CD4-positive, alpha-beta T cell (primary cell): ENCODE data around the gene STMND1. TPM values are rescaled to one million over a fixed set of nuclear protein-coding genes. Genes with fewer than 3 reads are reported as not detected.

Experiments
- ATAC-seq: fragments of 200-7000 bp; cut with Tn5 transposase; one replicate; pipeline ENCODE4 v1.10.0; 2022; ENCODE audit warnings: mild to moderate bottlenecking; ENCODE audit not compliant: poor library complexity
- CTCF ChIA-PET: fragments of 350-600 bp; sonication (Branson Sonifier 250); formaldehyde crosslinking; loops from one replicate; lab custom pipeline; 2021; ENCODE audit warnings: antibody characterized with exemption, inconsistent platforms; lab: Charles Lee
- POLR2A ChIA-PET: fragments of 350-600 bp; sonication (Branson Sonifier 250); formaldehyde crosslinking; loops from one replicate; lab custom pipeline; 2021; ENCODE audit warnings: antibody characterized with exemption, inconsistent platforms; lab: Charles Lee
- DNase-seq, 14 experiments: peaks; one replicate each; pipeline ENCODE4 v3.0.0-alpha.2; 2013 to 2020; ENCODE audit warnings: mixed read lengths in 2 of 14
- H3K27ac ChIP-seq, 2 donors: one replicate each; pipeline versions ENCODE4 v1.5.1 to v1.7.0; 2013; ENCODE audit warnings: low read length in 2 of 2, low read depth in 1 of 2, mild to moderate bottlenecking in 1 of 2
- H3K27me3 ChIP-seq, 2 experiments: 1 replicate in 1 of 2; 2 replicates in 1 of 2; pipeline versions ENCODE4 v1.6.1 to v1.7.0; 2013; ENCODE audit warnings: low read length in 2 of 2, control low read depth in 1 of 2, mild to moderate bottlenecking in 1 of 2, moderate library complexity in 1 of 2; ENCODE audit not compliant: insufficient read depth in 2 of 2, control insufficient read depth in 1 of 2
- H3K36me3 ChIP-seq: one replicate; pipeline ENCODE4 v1.6.1; 2013; ENCODE audit warnings: low read length, control low read depth; ENCODE audit not compliant: insufficient read depth
- H3K4me1 ChIP-seq: one replicate; pipeline ENCODE4 v1.6.1; 2013; ENCODE audit warnings: low read length, control low read depth; ENCODE audit not compliant: insufficient read depth
- H3K4me3 ChIP-seq: one replicate; pipeline ENCODE4 v1.5.1; 2013; ENCODE audit warnings: mild to moderate bottlenecking, low read length, moderate library complexity
- H3K9me3 ChIP-seq, 2 experiments: 1 replicate in 1 of 2; 2 replicates in 1 of 2; pipeline versions ENCODE4 v1.6.1 to v1.7.0; 2013; ENCODE audit warnings: low read length in 2 of 2, mild to moderate bottlenecking in 2 of 2, control low read depth in 1 of 2, moderate library complexity in 1 of 2; ENCODE audit not compliant: control insufficient read depth in 1 of 2, insufficient read depth in 1 of 2
- H3K27ac Mint-ChIP-seq: one replicate; pipeline ENCODE4 v1.8.0; 2020; ENCODE audit warnings: mixed read lengths
- H3K27me3 Mint-ChIP-seq: one replicate; pipeline ENCODE4 v1.8.0; 2021; ENCODE audit warnings: mixed read lengths
- H3K36me3 Mint-ChIP-seq: one replicate; pipeline ENCODE4 v1.8.0; 2021; ENCODE audit warnings: low read depth, mixed read lengths
- H3K4me1 Mint-ChIP-seq: one replicate; pipeline ENCODE4 v1.8.0; 2021; ENCODE audit warnings: low read depth, mixed read lengths
- H3K4me3 Mint-ChIP-seq: one replicate; pipeline ENCODE4 v1.8.0; 2020; ENCODE audit warnings: mild to moderate bottlenecking, mixed read lengths
- H3K9me3 Mint-ChIP-seq: one replicate; pipeline ENCODE4 v1.8.0; 2020; ENCODE audit warnings: mixed read lengths
- intact Hi-C, 2 experiments: fragments of 100-400 bp; cut with DNase I in 1 of 2; cut with micrococcal nuclease in 1 of 2; formaldehyde crosslinking; loops; one replicate each; pipeline versions ENCODE4 v1.15.1 to v1.9.0; 2023 to 2025; cut with DNase I, micrococcal nuclease
- total RNA-seq, 174 experiments: library from RNA in 2 of 174; stranded (reverse) in 2 of 174; gene quantifications; one replicate each; pipeline ENCODE4 v1.2.3 and lab custom pipeline; 2021 to 2026
- TF ChIP-seq, protein P1 (sequence below): fragments of 200-600 bp; IDR thresholded peaks from one replicate; pipeline ENCODE4 v1.8.0; 2022; ENCODE audit warnings: antibody characterized with exemption, mild to moderate bottlenecking

STMND1 gene
- total RNA-seq, 2 experiments from 2014 or later, result not detected

DNA sequence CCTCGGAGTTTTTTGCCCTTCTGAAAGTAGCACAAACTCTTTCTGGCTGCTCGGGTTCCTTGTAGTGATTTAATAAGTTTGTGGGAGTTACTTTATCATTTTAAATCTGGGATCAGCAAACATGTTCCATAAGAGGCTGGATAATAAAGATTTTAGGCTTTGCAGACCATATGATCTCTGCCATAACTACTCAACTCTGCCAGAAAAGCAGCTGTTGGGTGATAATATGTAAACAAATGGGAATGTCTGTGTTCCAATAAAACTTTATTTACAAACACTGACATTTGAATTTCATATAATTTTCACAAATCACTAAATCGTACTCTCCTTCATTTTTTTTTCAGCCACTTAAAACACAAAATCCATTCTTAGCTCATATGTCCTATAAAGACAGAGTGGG, 3.9 kb upstream of the STMND1 start:
- ATAC-seq, result no peak
- TF ChIP-seq, protein P1, sequence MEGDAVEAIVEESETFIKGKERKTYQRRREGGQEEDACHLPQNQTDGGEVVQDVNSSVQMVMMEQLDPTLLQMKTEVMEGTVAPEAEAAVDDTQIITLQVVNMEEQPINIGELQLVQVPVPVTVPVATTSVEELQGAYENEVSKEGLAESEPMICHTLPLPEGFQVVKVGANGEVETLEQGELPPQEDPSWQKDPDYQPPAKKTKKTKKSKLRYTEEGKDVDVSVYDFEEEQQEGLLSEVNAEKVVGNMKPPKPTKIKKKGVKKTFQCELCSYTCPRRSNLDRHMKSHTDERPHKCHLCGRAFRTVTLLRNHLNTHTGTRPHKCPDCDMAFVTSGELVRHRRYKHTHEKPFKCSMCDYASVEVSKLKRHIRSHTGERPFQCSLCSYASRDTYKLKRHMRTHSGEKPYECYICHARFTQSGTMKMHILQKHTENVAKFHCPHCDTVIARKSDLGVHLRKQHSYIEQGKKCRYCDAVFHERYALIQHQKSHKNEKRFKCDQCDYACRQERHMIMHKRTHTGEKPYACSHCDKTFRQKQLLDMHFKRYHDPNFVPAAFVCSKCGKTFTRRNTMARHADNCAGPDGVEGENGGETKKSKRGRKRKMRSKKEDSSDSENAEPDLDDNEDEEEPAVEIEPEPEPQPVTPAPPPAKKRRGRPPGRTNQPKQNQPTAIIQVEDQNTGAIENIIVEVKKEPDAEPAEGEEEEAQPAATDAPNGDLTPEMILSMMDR, result no peak
- Histone ChIP-seq H3K4me1 (peaks cover 5% of the 10 kb centered on the region), H3K4me3 (no peak overlapping the region), H3K27ac (no peak overlapping the region), H3K36me3 (no peaks in the 10 kb centered on the region), H3K27me3 (peaks cover 18 to 42% of the 10 kb centered on the region in 2 experiments), H3K9me3 (no peaks in the 10 kb centered on the region)
- H3K27ac Mint-ChIP-seq, result no peak overlapping the region
- no peak for DNase-seq
- intact Hi-C loops, result no loop called here
- no peaks in the 10 kb centered on the region for H3K36me3 Mint-ChIP-seq
- POLR2A ChIA-PET, result no interaction called here
- no peaks in the 10 kb centered on the region for H3K9me3 Mint-ChIP-seq
- no peak overlapping the region for H3K4me3 Mint-ChIP-seq
- H3K27me3 Mint-ChIP-seq, result peaks cover 72% of the 10 kb centered on the region
- peaks cover 6% of the 10 kb centered on the region for H3K4me1 Mint-ChIP-seq
- CTCF ChIA-PET, result no interaction called here

DNA sequence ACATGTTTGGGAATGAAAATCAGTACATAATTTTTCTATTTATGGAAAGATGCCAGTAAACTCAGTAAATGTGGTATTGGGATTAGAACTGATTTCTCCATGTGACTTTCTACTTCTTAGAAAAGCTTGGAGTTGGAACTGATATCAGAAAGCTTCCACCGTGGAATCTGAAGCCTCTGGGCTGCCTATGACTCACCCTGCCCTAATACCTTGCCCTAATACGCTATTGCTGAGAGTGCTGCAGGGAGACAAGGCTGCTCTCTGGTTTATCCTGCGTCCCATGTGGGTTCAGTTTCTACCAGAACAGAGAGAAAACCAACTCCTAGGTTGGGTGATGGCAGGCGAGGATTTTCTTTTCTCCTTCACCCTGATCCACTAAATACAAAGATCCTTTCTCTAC, 3.3 kb upstream of the STMND1 start:
- H3K4me3 ChIP-seq, result no peak overlapping the region
- Mint-ChIP-seq H3K27ac (no peak overlapping the region), H3K4me3 (no peak overlapping the region), H3K4me1 (peaks cover 6% of the 10 kb centered on the region), H3K36me3 (no peaks in the 10 kb centered on the region), H3K9me3 (no peaks in the 10 kb centered on the region), H3K27me3 (peaks cover 76% of the 10 kb centered on the region)
- peaks cover 5% of the 10 kb centered on the region for H3K4me1 ChIP-seq
- ChIA-PET CTCF (no interaction called here), POLR2A (no interaction called here)
- intact Hi-C loops, result no loop called here
- H3K27ac ChIP-seq, result no peak overlapping the region
- peaks cover 19 to 47% of the 10 kb centered on the region in 2 experiments for H3K27me3 ChIP-seq
- TF ChIP-seq, protein P1, result no peak
- H3K36me3 ChIP-seq, result no peaks in the 10 kb centered on the region
- H3K9me3 ChIP-seq, result no peaks in the 10 kb centered on the region
- no peak for ATAC-seq
- DNase-seq, result no peak

- ATAC-seq, result no peak
- peaks cover 19 to 47% of the 10 kb centered on the region in 2 experiments for H3K27me3 ChIP-seq
- Mint-ChIP-seq H3K36me3 (no peaks in the 10 kb centered on the region), H3K27me3 (peaks cover 82% of the 10 kb centered on the region), H3K4me3 (no peak overlapping the region), H3K4me1 (peaks cover 6% of the 10 kb centered on the region), H3K27ac (no peak overlapping the region), H3K9me3 (no peaks in the 10 kb centered on the region)
- H3K36me3 ChIP-seq, result no peaks in the 10 kb centered on the region
- H3K27ac ChIP-seq, result no peak overlapping the region
- TF ChIP-seq, protein P1, result no peak
- H3K9me3 ChIP-seq, result no peaks in the 10 kb centered on the region
- intact Hi-C loops, result no loop called here
- DNase-seq, result no peak
- H3K4me1 ChIP-seq, result peaks cover 5% of the 10 kb centered on the region
- H3K4me3 ChIP-seq, result no peak overlapping the region
- CTCF ChIA-PET, result no interaction called here
- POLR2A ChIA-PET, result no interaction called here
Measured at GRCh38 chr6:17099401-17100059, 2.3 kb upstream of the STMND1 start.
